Measurements from ENCODE around the gene HECTD1. TPM values are rescaled to one million over a fixed set of nuclear protein-coding genes. Genes with fewer than 3 reads are reported as not detected.
"Not testable (repeated sequence)": the region's sequence is repeated elsewhere in the genome, so short reads cannot be mapped to it uniquely, and the experiment has no call there.

HECTD1 gene
- total and polyA plus RNA-seq, 7 experiments from 2014 or later: 25.5 to 163 (median 147) TPM

DNA sequence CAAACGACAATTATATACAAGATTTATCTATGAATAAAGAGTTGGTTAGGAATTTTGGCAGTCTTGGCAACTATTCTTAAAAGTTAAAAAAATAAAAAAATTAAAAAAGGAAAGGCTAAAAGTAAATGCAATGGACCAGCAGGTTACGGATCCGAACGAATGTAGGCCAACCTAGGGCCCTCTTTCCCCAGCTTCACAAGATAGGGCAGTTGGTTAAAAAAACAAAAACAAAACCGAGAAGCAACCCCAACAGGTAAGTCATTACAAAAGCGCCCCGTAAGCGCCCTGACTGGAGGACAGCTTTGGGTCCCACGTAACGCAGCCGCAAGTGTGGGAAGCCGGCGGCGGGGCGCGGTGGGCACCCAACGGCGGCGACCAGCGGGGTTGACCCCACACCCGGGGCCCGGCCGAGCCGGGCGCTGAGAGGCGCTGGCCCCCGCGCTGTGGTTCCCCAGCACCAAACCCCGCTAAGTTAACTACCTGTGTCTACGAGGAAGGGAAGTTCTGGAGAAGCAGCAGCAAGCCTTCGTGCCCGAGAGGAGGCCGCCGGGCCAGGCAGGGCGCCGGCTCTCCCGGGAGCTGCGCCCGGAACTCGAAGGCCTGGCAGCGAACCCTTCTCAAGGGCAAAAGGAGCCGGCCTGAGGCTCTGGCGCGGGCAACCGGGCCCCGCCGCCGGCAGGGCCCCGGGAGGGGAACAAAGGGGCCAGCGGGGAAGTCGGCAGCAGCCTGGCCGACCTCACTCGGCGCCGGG, 882 bp downstream of the HECTD1 start:
- H3K4me1 ChIP-seq (ENCODE audit: control insufficient read depth in 2 of 2, insufficient read depth in 2 of 2, low read length in 2 of 2): peaks cover 30 to 33% of the 10 kb centered on the region in 2 donors
- intact Hi-C loops (cut with micrococcal nuclease): loop anchor here (1.0 to 10.0 kb wide), 12 partner anchors 14 to 738 kb away; partner anchors contain the start of genes G2E3 (in 1 of the 2) and HEATR5A (in 1 of the 2)
- POLR2A ChIA-PET: interaction anchor here (1.0 to 4.1 kb wide), 15 partner anchors 10 to 223 kb away, joined by 3 to 33 read pairs (median 4); partner anchors contain the start of genes AP4S1, HEATR5A and STRN3
- peaks cover 35 to 79% (median 69%) of the 10 kb centered on the region in 7 donors for H3K4me1 Mint-ChIP-seq
- peak overlapping the region; percentile 85 to 98 (median 90) for H3K4me3 Mint-ChIP-seq
- peak overlapping the region; percentile 78 to 100 (median 96) for H3K27ac Mint-ChIP-seq
- DNase-seq: peak in 7 of 9 donors; percentile 45 to 72 (median 64)
- no peaks in the 10 kb centered on the region for H3K27me3 Mint-ChIP-seq
- CTCF ChIA-PET: interaction anchor here (1.6 kb wide), 1 partner anchor 98 kb away, joined by 3 read pairs; no protein-coding TSS in a partner anchor
- H3K9me3 ChIP-seq (ENCODE audit: control insufficient read depth in 2 of 3, low read length in 3 of 3): no peaks in the 10 kb centered on the region
- peak overlapping the region; percentile 100 for H3K27ac ChIP-seq (ENCODE audit: low read depth, low read length)
- peak overlapping the region; percentile 70 for H3K4me3 ChIP-seq (ENCODE audit: low read length)
- no peaks in the 10 kb centered on the region for H3K27me3 ChIP-seq (ENCODE audit: control insufficient read depth in 2 of 2, insufficient read depth in 2 of 2, low read length in 2 of 2)
- peak; percentile 1 for ATAC-seq
- peaks cover 4 to 29% (median 21%) of the 10 kb centered on the region in 5 donors for H3K36me3 Mint-ChIP-seq
- H3K9me3 Mint-ChIP-seq: peaks cover 0 to 6% (median 0%) of the 10 kb centered on the region in 11 donors
- peaks cover 0 to 11% (median 0%) of the 10 kb centered on the region in 3 experiments for H3K36me3 ChIP-seq (ENCODE audit: control insufficient read depth in 2 of 3, insufficient read depth in 3 of 3, low read length in 3 of 3)

DNA sequence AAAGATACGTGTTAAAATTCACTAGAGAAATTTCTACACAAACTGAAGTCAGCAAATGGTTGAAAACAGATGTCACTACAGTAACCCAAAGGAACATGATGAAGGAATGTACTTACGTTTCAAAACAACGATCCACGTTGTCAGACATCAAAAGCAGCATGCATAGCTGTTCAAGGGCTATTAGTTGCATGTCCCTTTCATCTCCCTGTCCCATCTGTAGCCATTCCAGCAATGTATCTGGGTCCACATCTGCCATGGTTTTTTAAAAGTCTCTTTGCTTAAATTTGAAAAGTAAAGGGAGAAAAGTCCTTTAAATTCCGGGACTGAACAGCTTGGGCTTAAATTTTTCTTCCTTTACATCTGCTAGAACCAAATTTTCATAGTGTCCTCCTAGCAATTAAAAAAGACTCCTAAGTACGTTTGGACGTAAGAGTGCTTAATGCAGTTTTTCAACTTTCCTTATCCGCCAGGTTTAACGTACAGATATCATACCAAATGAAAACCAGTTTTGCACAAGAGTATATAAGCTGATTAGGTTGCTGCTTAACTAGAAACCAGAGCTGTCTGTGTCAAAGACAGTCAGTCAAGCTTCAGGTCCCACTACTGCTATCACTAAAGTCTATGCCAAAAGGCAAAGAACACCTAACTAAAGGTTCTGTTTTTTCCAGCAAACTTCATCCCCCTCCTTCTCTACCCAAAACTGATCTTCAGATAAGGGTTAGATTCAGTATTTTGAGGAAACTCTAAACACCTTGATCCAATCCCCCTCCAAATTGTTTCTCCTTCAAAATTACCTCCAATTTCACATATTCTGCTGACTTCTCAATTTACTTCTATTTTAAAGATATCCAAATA, 1.7 kb downstream of the HECTD1 start:
- H3K9me3 ChIP-seq (ENCODE audit: control insufficient read depth in 2 of 3, low read length in 3 of 3): no peaks in the 10 kb centered on the region
- H3K36me3 ChIP-seq (ENCODE audit: control insufficient read depth in 2 of 3, insufficient read depth in 3 of 3, low read length in 3 of 3): peaks cover 0 to 19% (median 0%) of the 10 kb centered on the region in 3 experiments
- CTCF ChIA-PET: interaction anchor here (0.6 to 1.6 kb wide), 2 partner anchors 41 to 99 kb away, joined by 3 read pairs; no protein-coding TSS in a partner anchor
- H3K27ac ChIP-seq (ENCODE audit: low read depth, low read length): peak overlapping the region; percentile 100
- DNase-seq (peak in 2 of 9 donors; percentile 2 to 14), ATAC-seq (no peak)
- peak overlapping the region; percentile 85 to 98 (median 90) for H3K4me3 Mint-ChIP-seq
- H3K4me1 Mint-ChIP-seq: peaks cover 38 to 80% (median 68%) of the 10 kb centered on the region in 7 donors
- H3K4me3 ChIP-seq (ENCODE audit: low read length): peak overlapping the region; percentile 70
- no peaks in the 10 kb centered on the region for H3K27me3 ChIP-seq (ENCODE audit: control insufficient read depth in 2 of 2, insufficient read depth in 2 of 2, low read length in 2 of 2)
- intact Hi-C loops (cut with micrococcal nuclease): loop anchor here in 1 of 2 donors (2.0 to 10.0 kb wide), 9 partner anchors 13 to 739 kb away; partner anchors contain the start of gene G2E3
- H3K9me3 Mint-ChIP-seq: peaks cover 0 to 6% (median 0%) of the 10 kb centered on the region in 11 donors
- peaks cover 4 to 33% (median 23%) of the 10 kb centered on the region in 5 donors for H3K36me3 Mint-ChIP-seq
- H3K27ac Mint-ChIP-seq: peak overlapping the region; percentile 20 to 100 (median 81)
- H3K27me3 Mint-ChIP-seq: no peaks in the 10 kb centered on the region
- H3K4me1 ChIP-seq (ENCODE audit: control insufficient read depth in 2 of 2, insufficient read depth in 2 of 2, low read length in 2 of 2): peaks cover 27 to 31% of the 10 kb centered on the region in 2 donors
- POLR2A ChIA-PET: interaction anchor here (0.6 to 4.1 kb wide), 5 partner anchors 10 to 180 kb away, joined by 4 to 33 read pairs (median 5); partner anchors contain the start of genes AP4S1 and STRN3

DNA sequence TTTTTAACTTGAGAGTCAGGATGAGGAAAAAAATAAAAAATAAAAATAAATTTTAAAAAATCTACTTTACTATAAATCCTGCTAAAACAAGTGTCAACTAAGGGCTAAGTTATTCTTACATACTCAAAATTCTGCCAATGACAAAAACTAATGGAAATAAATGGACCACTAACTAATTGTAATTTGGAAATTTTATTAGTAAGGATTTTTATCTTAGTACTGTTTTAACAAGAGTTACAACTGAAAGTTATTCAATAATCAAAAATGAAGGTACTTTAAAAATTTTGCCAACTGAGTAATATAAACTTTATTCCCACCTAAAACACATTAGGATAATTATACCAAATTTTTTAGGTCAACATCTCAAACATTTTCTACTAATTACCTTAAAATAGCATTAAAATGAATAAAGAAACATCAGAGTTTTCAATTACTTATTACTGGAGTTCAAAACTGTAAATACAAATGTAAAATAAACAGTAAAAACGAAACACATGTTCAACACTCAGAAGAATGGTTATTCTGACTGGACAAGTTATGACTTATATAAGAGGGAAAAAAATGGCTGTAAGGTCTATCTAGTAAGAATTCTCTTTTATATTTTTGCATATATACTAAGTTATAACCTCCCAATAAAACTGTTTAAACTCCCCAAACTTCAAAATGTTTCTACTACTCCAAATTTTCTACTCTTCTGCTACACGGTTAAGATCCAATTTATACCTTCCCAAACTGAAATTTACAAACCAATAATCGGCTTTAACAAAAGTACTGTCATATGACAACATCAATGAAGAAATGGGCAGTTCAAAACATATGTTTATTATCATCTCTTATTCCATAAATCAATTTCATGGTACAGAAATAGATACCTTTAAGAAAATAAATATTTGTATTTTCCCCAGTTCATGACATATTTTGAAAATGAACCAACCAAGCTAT, 2.7 kb downstream of the HECTD1 start:
- Mint-ChIP-seq H3K4me3 (peak overlapping the region; percentile 85 to 98 (median 90)), H3K9me3 (peaks cover 0 to 6% (median 0%) of the 10 kb centered on the region in 11 donors), H3K36me3 (peaks cover 7 to 40% (median 30%) of the 10 kb centered on the region in 5 donors), H3K27ac (peak overlapping the region in 5 of 9 donors; percentile 3 to 100 (median 52)), H3K27me3 (no peaks in the 10 kb centered on the region), H3K4me1 (peaks cover 36 to 79% (median 67%) of the 10 kb centered on the region in 7 donors)
- POLR2A ChIA-PET: no interaction called here
- CTCF ChIA-PET: no interaction called here
- no peak overlapping the region for H3K27ac ChIP-seq (ENCODE audit: low read depth, low read length)
- no peaks in the 10 kb centered on the region for H3K9me3 ChIP-seq (ENCODE audit: control insufficient read depth in 2 of 3, low read length in 3 of 3)
- no peaks in the 10 kb centered on the region for H3K27me3 ChIP-seq (ENCODE audit: control insufficient read depth in 2 of 2, insufficient read depth in 2 of 2, low read length in 2 of 2)
- no peak for DNase-seq
- intact Hi-C loops (cut with micrococcal nuclease): loop anchor here in 1 of 2 donors (5.0 to 10.0 kb wide), 6 partner anchors 33 to 740 kb away; partner anchors contain the start of gene G2E3
- H3K4me3 ChIP-seq (ENCODE audit: low read length): no peak overlapping the region
- H3K36me3 ChIP-seq (ENCODE audit: control insufficient read depth in 2 of 3, insufficient read depth in 3 of 3, low read length in 3 of 3): peaks cover 0 to 23% (median 0%) of the 10 kb centered on the region in 3 experiments
- peaks cover 18 to 23% of the 10 kb centered on the region in 2 donors for H3K4me1 ChIP-seq (ENCODE audit: control insufficient read depth in 2 of 2, insufficient read depth in 2 of 2, low read length in 2 of 2)
- ATAC-seq: no peak

DNA sequence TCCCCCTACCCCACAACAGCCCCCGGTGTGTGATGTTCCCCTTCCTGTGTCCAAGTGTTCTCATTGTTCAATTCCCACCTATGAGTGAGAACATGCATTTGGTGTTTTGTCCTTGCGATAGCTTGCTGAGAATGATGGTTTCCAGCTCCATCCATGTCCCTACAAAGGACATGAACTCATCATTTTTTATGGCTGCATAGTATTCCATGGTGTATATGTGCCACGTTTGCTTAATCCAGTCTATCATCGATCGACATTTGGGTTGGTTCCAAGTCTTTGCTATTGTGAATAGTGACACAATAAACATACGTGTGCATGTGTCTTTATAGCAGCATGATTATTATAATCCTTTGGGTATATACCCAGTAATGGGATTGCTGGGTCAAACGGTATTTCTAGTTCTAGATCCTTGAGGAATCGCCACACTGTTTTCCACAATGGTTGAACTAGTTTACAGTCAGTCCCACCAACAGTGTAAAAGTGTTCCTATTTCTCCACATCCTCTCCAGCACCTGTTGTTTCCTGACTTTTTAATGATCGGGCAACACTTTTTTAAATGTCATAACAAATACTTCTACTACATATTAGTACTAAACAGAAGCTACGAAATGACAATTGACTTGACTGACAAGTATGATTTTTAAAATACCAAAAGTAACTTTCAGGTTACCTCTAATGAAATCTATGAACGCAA, 3.5 kb downstream of the HECTD1 start:
- Mint-ChIP-seq H3K36me3 (peaks cover 10 to 43% (median 34%) of the 10 kb centered on the region in 5 donors), H3K4me3 (peak overlapping the region in 4 of 10 donors; percentile 15 to 47 (median 42))
- POLR2A ChIA-PET: interaction anchor here (0.9 kb wide), 1 partner anchor 178 kb away, joined by 3 read pairs; the partner anchor contains the start of gene STRN3

GRCh38 chr14:31203414-31203742, 4.2 kb downstream of the HECTD1 start:
- peak overlapping the region in 3 of 10 donors; percentile 2 to 36 (median 25) for H3K4me3 Mint-ChIP-seq
- Histone ChIP-seq H3K4me1 (ENCODE audit: control insufficient read depth in 2 of 2, insufficient read depth in 2 of 2, low read length in 2 of 2) (peaks cover 5 to 9% of the 10 kb centered on the region in 2 donors), H3K27ac (ENCODE audit: low read depth, low read length) (no peak overlapping the region), H3K36me3 (ENCODE audit: control insufficient read depth in 2 of 3, insufficient read depth in 3 of 3, low read length in 3 of 3) (peaks cover 0 to 23% (median 0%) of the 10 kb centered on the region in 3 experiments), H3K9me3 (ENCODE audit: control insufficient read depth in 2 of 3, low read length in 3 of 3) (no peaks in the 10 kb centered on the region), H3K4me3 (ENCODE audit: low read length) (no peak overlapping the region), H3K27me3 (ENCODE audit: control insufficient read depth in 2 of 2, insufficient read depth in 2 of 2, low read length in 2 of 2) (no peaks in the 10 kb centered on the region)
- H3K36me3 Mint-ChIP-seq: peaks cover 10 to 43% (median 34%) of the 10 kb centered on the region in 5 donors
- ATAC-seq: no peak
- H3K27me3 Mint-ChIP-seq: no peaks in the 10 kb centered on the region
- intact Hi-C loops (cut with micrococcal nuclease): loop anchor here in 1 of 2 donors (10.0 kb wide), 2 partner anchors 49 to 741 kb away; no protein-coding TSS in a partner anchor
- DNase-seq: no peak
- peaks cover 28 to 77% (median 61%) of the 10 kb centered on the region in 7 donors for H3K4me1 Mint-ChIP-seq
- peak overlapping the region in 1 of 9 donors; percentile 38 for H3K27ac Mint-ChIP-seq
- ChIA-PET CTCF (interaction anchor here (0.6 kb wide), 1 partner anchor 97 kb away, joined by 6 read pairs; no protein-coding TSS in a partner anchor), POLR2A (interaction anchor here (0.7 to 0.9 kb wide), 5 partner anchors 24 to 340 kb away, joined by 3 to 7 read pairs (median 3); partner anchors contain the start of gene STRN3)
- peaks cover 0 to 6% (median 0%) of the 10 kb centered on the region in 11 donors for H3K9me3 Mint-ChIP-seq

More for the DNA sequence above, 3.5 kb downstream of the HECTD1 start:
- Histone ChIP-seq H3K36me3 (ENCODE audit: control insufficient read depth in 2 of 3, insufficient read depth in 3 of 3, low read length in 3 of 3) (peaks cover 0 to 23% (median 0%) of the 10 kb centered on the region in 3 experiments), H3K4me1 (ENCODE audit: control insufficient read depth in 2 of 2, insufficient read depth in 2 of 2, low read length in 2 of 2) (peaks cover 10 to 15% of the 10 kb centered on the region in 2 donors)
- intact Hi-C loops (cut with micrococcal nuclease): loop anchor here in 1 of 2 donors (10.0 kb wide), 2 partner anchors 49 to 741 kb away; no protein-coding TSS in a partner anchor
- DNase-seq; ATAC-seq; H3K27me3 ChIP-seq (ENCODE audit: control insufficient read depth in 2 of 2, insufficient read depth in 2 of 2, low read length in 2 of 2); H3K9me3 ChIP-seq (ENCODE audit: control insufficient read depth in 2 of 3, low read length in 3 of 3); H3K4me3 ChIP-seq (ENCODE audit: low read length); H3K27me3 Mint-ChIP-seq; H3K27ac ChIP-seq (ENCODE audit: low read depth, low read length); CTCF ChIA-PET; H3K9me3 Mint-ChIP-seq: not testable (repeated sequence)
- Mint-ChIP-seq H3K27ac (peak overlapping the region in 2 of 9 donors; percentile 22 to 45), H3K4me1 (peaks cover 31 to 77% (median 65%) of the 10 kb centered on the region in 7 donors)

Data from naive thymus-derived CD4-positive, alpha-beta T cell (primary cell).